NCI-H2196 (cell line): ENCODE data around the gene GCN1.

ENCODE experiments used
- DNase-seq: peaks from one replicate; lab custom pipeline; 2025; ENCODE audit not compliant: unreplicated experiment; lab: John Stamatoyannopoulos, UW

GCN1 gene

GRCh38 chr12:120186654-120187053 lies 7.9 kb downstream of the GCN1 start:
- DNase-seq: no peak

GRCh38 chr12:120183211-120183631 lies 11.3 kb downstream of the GCN1 start:
- no peak for DNase-seq

GRCh38 chr12:120181991-120182631 lies 12.4 kb downstream of the GCN1 start:
- DNase-seq: peak; percentile 59

GRCh38 chr12:120180975-120181374 lies 13.5 kb downstream of the GCN1 start:
- DNase-seq: no peak

- no peak for DNase-seq
These were observed 19.0 kb downstream of the GCN1 start for GRCh38 chr12:120175537-120175936.

GRCh38 chr12:120175062-120175461 lies 19.5 kb downstream of the GCN1 start:
- no peak for DNase-seq

- DNase-seq: no peak
These were observed 22.5 kb downstream of the GCN1 start for GRCh38 chr12:120172053-120172452.

- no peak for DNase-seq
These were observed 23.9 kb downstream of the GCN1 start for GRCh38 chr12:120170631-120171030.

- no peak for DNase-seq
These were observed 24.6 kb downstream of the GCN1 start for GRCh38 chr12:120169946-120170345.

- DNase-seq: no peak
These were observed 26.2 kb downstream of the GCN1 start for GRCh38 chr12:120168337-120168736.

- DNase-seq: no peak
These were observed 26.9 kb downstream of the GCN1 start for GRCh38 chr12:120167529-120168095.

GRCh38 chr12:120164293-120164692 lies 30.2 kb downstream of the GCN1 start:
- no peak for DNase-seq

- no peak for DNase-seq
These were observed 31.8 kb downstream of the GCN1 start for GRCh38 chr12:120162763-120163162.

- DNase-seq: no peak
These were observed 32.7 kb downstream of the GCN1 start for GRCh38 chr12:120161852-120162251.

GRCh38 chr12:120159509-120160237 lies 34.8 kb downstream of the GCN1 start:
- DNase-seq: no peak

GRCh38 chr12:120158351-120158750 lies 36.2 kb downstream of the GCN1 start:
- DNase-seq: no peak

- no peak for DNase-seq
These were observed 36.8 kb downstream of the GCN1 start for GRCh38 chr12:120157678-120158077.

- DNase-seq: no peak
These were observed 37.9 kb downstream of the GCN1 start for GRCh38 chr12:120156315-120157259.

GRCh38 chr12:120155072-120155471 lies 39.4 kb downstream of the GCN1 start:
- DNase-seq: no peak

GRCh38 chr12:120150919-120151525 lies 43.5 kb downstream of the GCN1 start:
- no peak for DNase-seq

GRCh38 chr12:120148011-120148410 lies 46.5 kb downstream of the GCN1 start:
- no peak for DNase-seq
